ENCODE measurements around the gene KAZN.

- TF ChIP-seq SUZ12 (IDR thresholded peaks at IDR 0.05) (no peak), FOXA1 (IDR thresholded peaks at IDR 0.05) (no peak), ARNT (IDR thresholded peaks at IDR 0.05) (no peak), HDGF (IDR thresholded peaks at IDR 0.05; ENCODE audit: borderline replicate concordance) (no peak), TARDBP (IDR thresholded peaks at IDR 0.05) (no peak), ELF4 (IDR thresholded peaks at IDR 0.05) (no peak), ZNF384 (IDR thresholded peaks at IDR 0.05) (no peak), NFRKB (IDR thresholded peaks at IDR 0.05) (no peak), SP1 (IDR thresholded peaks at IDR 0.05) (no peak), FOXK2 (IDR thresholded peaks at IDR 0.05) (no peak)
Observed at GRCh38 chr1:14941864-14942263, 343.4 kb downstream of the KAZN start.

Data from HEK293T (cell line).